ENCODE results near the gene CRYGA.

DNA sequence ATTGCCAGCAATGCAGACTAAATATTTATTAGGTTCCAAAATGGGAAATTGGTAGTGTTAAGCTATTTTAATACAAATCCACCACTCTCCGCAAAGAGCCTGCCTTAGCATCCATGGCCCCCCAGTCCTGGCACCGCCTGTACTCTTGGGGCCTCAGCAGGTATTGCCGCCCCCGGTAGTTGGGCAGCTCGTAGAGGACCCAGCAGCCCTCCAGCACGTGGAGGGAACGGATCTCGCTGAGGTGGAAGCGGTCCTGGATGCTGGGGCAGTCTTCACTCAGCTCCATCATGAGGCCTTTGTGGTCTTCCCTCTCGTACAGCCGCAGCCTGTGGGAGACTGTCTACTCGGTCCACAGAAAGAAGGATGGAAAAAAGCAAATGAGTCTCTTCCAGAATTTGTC lies 35.3 kb downstream of the CRYGA start:
- TF ChIP-seq CTCF (IDR thresholded peaks at IDR 0.05) = no peak
- no peak for TF ChIP-seq EZH2phosphoT487 (IDR thresholded peaks at IDR 0.05)
- TF ChIP-seq EZH2 (IDR thresholded peaks at IDR 0.05) = no peak

Measured in neural progenitor cell (in vitro differentiated cells).